SK-N-DZ (cell line): ENCODE data around the gene PARD3.
A peak's percentile ranks its signal among the peaks of the same experiment; 100 is the strongest.

Experiments
- DNase-seq: peaks from one replicate; pipeline ENCODE4 v3.0.0-alpha.2; 2015; ENCODE audit warnings: low spot score

Gene PARD3

DNA sequence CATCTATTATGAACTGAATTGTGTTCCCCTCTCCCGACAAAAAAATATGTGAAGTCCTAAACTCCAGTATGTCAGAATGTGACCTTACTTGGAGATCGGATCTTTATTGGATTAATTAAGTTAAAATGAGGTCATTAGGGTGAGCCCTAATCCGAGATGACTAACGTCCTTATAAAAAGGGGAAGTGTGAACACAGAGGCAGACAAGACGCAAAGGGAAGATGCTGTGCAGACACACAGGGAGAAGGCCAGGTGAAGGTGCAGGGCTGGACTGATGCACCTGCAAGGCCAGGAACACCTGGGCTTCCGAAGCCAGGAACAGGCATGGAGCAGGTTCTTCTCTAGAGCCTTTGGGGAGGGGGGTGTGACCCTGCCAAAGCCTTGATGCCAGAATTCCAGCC is 187.8 kb downstream of the PARD3 start:
- DNase-seq, result no peak

DNA sequence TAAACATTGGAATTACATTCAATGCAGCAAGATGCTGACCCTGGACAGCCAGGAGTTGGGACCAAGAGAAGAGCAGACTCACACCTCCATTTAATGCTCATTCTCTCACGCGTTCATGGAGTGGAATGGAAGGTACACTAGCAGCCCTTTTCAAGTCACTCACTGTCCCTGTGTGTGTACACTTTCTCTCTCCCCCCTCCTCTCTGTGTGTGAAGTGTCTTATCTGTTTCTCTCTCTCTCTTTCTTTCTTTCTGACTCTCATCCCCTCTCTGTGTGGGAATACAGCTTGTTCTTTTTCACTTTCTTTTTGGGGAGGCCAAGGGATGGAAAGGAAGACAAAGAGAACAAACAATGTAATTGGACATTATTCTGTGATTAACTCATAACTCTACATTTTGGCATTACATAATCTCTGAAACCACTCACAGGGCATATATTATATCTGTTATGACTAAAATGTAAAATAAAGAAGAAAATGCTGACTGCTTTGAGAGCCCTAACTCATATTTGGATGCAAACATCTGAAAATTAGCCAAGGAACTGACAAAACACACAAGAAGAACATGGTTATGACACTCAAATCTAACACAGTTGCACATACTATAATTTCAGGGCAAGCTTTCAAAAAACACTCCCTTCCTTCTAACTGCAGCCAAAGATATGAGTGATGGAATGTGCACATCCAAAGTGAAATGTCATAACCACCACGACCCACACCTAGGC is 188.8 kb downstream of the PARD3 start:
- DNase-seq, result no peak

DNA sequence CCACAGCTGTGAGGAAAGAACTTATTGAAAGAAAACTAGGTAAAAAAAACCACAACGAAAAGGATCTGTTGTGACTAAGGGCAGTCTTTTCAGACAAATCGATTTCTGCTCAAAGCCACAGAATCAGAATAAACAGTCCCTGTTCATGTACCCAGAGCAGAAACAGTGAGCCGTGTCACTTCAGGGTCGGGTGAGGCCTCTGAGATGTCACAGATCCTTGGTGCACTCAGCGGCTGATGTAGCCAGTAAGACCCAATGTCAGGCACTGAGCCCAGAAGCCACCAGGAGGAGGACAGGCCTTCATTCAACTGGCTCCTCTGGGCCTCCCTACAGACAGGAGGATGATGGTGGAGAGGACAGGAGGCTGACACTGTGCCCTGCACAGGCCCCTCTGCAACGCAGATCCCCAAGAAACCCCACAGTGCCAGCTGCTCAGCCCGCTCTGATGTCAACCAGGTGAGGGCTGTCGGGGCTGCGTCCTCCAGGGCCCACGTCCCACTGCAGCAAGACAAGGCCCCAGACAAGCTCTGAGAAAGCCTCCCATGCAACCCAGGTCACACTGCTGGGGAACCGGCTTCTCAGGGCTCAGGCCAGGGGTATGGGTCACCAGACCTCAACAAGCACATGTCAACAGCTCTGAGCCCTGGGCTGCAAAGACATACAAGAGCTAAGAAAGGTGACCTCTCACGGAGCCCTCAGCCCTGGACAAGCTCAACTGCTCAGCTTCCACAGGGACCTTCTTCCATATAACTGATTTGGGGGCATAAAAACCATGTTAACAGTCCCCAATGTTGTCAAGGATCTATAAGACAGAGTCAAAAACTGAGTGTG is 190.6 kb downstream of the PARD3 start:
- DNase-seq, result peak; percentile 68

- DNase-seq, result no peak
Observed at GRCh38 chr10:34622945-34623344, 192.2 kb downstream of the PARD3 start.

DNA sequence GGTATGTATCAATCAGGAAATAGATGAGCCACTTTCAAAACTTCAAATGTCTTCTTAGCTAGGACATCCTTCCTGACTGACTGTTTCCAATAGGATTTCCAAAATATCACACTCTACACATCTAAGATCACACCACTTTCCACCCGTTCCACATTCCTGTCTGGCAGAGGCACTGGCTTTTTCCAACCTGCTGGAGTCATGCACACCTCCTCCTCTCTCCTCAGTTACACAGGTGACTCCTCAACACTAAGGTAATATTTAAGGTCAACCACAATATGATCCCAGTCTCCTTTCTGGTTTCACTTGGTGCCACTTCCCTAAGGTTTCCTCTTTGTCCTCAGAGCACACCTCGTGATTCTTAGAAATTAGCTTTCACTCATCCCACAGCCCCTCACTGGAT is 196.5 kb downstream of the PARD3 start:
- DNase-seq, result no peak

DNA sequence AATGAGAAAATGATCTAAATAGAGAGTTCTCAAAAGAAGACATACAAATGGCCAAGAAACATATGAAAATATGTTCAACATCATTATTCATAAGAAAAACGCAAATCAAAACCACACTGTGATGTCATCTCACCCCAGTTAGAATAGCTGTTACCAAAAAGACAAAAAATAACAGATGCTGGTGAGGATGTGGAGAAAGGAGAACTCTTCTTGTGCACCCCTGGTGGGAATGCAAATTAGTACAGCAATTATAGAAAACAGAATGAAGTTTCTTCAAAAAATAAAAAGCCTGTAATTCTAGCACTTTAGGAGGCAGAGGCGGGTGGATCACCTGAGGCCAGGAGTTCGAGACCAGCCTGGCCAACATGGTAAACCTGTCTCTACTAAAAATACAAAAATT is 199.3 kb downstream of the PARD3 start:
- DNase-seq, result no peak

GRCh38 chr10:34613491-34613890 is 201.6 kb downstream of the PARD3 start:
- no peak for DNase-seq

GRCh38 chr10:34612938-34613337 is 202.2 kb downstream of the PARD3 start:
- no peak for DNase-seq

DNA sequence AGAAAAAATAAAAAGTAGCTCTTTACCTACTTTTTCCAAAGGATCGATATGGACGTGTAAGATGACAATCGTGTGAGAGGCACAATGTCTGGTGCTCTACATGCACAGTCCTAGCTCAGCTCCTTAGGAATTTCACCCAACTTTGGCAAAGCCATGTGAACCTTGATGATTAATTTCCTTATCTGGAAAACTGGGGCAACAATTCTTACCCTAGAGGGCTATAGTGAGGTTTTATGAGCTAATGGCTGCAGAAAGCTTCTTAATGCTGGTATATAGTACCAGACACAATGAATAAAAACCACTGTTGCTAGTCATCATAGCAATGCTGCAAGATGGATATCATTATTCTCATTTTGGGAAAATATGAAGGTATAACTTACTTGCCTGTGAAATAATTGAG is 202.7 kb downstream of the PARD3 start:
- DNase-seq, result no peak

GRCh38 chr10:34609287-34609940 is 205.7 kb downstream of the PARD3 start:
- no peak for DNase-seq

DNA sequence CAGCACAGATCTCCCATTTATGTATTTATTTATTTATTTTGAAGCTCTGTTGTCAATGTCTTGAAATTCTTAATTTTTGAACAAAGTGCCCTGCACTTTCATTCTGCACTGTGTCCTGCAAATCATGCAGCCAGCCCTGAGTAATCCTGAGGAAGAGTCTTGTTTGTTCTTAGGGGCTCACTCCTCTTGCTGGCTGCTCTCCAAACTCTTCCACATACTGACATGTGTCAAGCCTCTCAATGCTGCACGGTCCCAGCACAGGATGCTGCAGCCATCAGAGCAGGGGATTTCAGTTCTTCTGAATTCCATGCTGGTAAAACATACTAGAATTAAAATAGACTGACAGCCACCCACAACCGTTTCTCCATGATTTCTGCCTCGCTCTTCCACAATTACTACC is 207.2 kb downstream of the PARD3 start:
- no peak for DNase-seq

DNA sequence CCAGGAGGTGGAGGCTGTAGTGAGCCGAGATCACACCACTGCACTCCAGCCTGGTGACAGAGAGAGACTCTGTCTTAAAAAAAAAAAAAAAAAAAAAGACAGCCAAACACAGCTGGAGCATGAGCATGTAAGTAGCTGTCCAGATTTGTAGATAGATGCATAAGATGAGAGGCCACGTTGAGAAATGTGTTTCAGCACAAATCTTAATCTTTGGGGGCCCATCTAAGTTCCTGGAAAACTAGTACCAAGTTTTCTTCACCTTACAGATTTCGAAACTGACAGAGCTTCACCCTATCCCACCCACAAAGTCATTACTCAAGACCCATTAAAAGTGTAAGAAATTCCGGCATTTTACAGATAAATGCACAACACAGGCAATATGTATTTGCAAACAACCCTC is 208.2 kb downstream of the PARD3 start:
- no peak for DNase-seq

GRCh38 chr10:34602478-34602877 is 212.6 kb downstream of the PARD3 start:
- DNase-seq, result no peak

GRCh38 chr10:34601691-34602090 is 213.4 kb downstream of the PARD3 start:
- DNase-seq, result no peak

DNA sequence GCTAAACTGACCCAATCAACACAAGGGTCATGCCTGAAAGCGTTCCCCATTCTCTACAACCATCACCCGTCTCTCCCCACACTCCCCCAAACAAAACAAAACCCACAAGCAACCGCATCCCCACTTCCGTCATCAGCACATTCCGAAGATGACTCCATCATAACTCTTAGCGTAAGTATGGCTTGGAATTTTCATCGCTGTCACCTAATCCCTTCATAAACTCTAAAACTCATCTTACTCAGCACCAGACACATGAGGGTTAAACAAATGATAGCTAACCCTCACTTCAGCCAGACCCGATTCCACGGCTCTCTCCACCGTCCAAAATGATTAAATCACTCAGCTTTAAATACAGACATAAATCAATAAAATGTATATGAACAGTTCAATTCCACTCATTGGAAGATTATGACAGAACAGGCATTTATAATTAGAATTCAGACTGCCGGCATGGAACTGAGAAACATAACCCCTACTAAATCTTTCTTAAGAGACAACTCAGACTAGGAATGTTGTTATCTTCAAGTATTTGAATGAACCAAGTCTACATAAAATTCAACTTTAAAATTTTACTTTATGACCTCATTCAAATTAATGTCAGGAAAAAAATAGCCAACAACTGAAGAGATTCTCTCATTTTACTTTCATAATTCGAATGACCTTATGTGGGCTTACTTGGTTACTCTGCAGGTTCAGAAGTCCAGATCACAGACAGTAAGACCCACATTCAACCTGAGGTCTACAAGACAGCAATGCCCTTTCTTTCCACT is 215.9 kb downstream of the PARD3 start:
- peak; percentile 7 for DNase-seq

- no peak for DNase-seq
Observed at GRCh38 chr10:34596351-34596750, 218.7 kb downstream of the PARD3 start.

DNA sequence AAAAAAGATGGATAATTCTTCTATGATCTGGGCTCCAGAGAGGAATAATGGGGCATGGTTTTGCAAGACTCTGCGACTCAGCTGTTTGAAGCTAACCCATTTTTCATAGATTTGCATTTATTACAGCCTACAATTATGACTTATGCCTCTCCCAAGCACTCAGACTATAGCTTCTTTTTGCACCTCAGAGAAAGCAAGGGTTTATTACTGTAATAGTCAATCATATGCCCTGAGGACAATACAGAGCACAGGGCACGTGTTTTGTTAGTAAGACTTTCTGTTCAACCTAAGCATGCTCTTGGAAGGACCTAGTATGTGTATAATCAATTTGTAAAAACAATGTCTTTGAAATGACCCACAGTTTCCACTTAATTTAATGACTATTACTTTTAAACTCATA is 221.2 kb downstream of the PARD3 start:
- no peak for DNase-seq

DNA sequence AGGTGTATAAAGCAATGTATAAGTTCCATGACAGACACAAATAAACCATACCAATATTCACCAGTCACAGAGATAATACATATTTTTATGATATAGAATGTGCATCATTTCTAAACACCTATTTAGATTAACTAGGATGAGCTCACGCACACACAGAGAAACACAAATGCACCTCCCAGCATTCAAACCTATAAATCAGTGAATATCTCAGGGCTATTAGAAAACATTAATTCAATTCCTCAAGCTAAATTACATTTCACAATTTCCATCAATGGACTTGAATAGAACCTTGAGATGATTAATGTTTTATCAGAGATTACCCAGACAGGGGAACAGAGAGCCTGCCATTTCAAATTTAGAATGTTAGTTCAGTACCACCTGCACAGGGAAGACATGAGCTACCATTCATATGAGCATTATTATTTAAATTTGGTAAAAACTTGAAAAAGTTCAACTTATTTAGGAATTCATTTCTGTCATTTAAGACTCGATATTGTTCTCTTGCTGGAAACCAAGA is 221.7 kb downstream of the PARD3 start:
- no peak for DNase-seq

- DNase-seq, result no peak
Observed at GRCh38 chr10:34590793-34591192, 224.3 kb downstream of the PARD3 start.

- no peak for DNase-seq
Observed at GRCh38 chr10:34589275-34589674, 225.8 kb downstream of the PARD3 start.

DNA sequence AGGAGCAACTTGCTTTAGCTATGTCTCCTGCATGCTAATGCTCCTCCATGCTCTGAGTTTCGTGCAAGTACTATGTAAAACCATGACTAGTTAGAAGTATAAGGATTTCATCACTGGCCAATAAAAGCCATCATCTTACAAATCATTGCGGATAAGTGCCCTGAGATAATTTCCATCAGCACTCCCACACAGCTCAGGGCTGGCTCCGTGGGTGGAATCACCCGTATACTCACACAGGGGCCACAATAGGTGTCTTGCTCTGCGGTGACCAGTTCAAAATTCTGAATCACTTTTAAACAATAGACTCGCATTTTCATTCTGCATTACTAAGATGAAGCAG is 227.4 kb downstream of the PARD3 start:
- no peak for DNase-seq
